Nephron (organoid): ENCODE results near the gene TEAD2.
"Not testable (repeated sequence)": the region's sequence is repeated elsewhere in the genome, so short reads cannot be mapped to it uniquely, and the experiment has no call there.

Source experiments
- H3K27ac Mint-ChIP-seq, 3 experiments: 2 replicates each; pipeline ENCODE4 v1.8.0; 2020; ENCODE audit warnings: mixed read lengths in 3 of 3, mild to moderate bottlenecking in 2 of 3, moderate library complexity in 1 of 3
- H3K27me3 Mint-ChIP-seq: 2 replicates; pipeline ENCODE4 v1.8.0; 2021; ENCODE audit warnings: low read depth, mild to moderate bottlenecking, moderate library complexity, mixed read lengths
- H3K36me3 Mint-ChIP-seq: 2 replicates; pipeline ENCODE4 v1.8.0; 2020; ENCODE audit warnings: low read depth, mixed read lengths
- H3K4me1 Mint-ChIP-seq: 2 replicates; pipeline ENCODE4 v1.8.0; 2020; ENCODE audit warnings: mixed read lengths
- H3K4me3 Mint-ChIP-seq, 3 experiments: 2 replicates each; pipeline ENCODE4 v1.8.0; 2020; ENCODE audit warnings: mild to moderate bottlenecking in 3 of 3, mixed read lengths in 3 of 3, moderate library complexity in 2 of 3
- H3K9me3 Mint-ChIP-seq: 2 replicates; pipeline ENCODE4 v1.8.0; 2020; ENCODE audit warnings: mixed read lengths
- TF ChIP-seq, protein P1 (sequence below), 3 experiments: fragments of 200-600 bp; sonication (generic); IDR thresholded peaks; one replicate each; pipeline ENCODE4 v1.5.0; 2021; ENCODE audit warnings: antibody characterized with exemption in 3 of 3; ENCODE audit not compliant: unreplicated experiment in 3 of 3

TEAD2 gene

DNA sequence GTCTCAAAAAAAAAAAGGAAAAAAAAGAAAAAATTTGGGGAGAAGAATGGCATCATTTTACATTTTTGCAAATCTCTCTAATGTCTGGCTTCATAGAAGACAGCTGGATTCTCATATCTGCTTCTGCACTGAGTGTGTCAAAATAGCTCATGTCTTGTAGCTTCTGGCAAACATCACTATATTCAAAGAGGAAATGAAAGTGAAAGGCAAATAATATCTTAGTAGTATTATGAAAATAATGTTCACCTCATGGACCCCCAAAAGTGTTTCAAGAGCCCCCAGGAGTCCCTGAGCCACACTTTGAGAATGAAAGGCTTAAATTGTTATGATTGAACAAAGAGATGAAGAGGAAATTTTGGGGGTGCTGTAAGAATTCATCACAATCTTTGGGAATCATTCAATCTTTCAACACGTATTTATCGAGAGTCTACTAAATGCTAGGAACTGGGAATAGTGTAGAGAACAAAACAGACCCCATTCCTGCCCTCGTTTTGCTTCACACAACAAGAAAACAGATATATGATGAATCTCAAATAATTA is 36.0 kb downstream of the TEAD2 start:
- Mint-ChIP-seq H3K27ac (no peak overlapping the region), H3K27me3 (no peaks in the 10 kb centered on the region), H3K4me1 (no peaks in the 10 kb centered on the region), H3K9me3 (peaks cover 12% of the 10 kb centered on the region), H3K36me3 (peaks cover 54% of the 10 kb centered on the region), H3K4me3 (no peak overlapping the region)
- TF ChIP-seq, protein P1, sequence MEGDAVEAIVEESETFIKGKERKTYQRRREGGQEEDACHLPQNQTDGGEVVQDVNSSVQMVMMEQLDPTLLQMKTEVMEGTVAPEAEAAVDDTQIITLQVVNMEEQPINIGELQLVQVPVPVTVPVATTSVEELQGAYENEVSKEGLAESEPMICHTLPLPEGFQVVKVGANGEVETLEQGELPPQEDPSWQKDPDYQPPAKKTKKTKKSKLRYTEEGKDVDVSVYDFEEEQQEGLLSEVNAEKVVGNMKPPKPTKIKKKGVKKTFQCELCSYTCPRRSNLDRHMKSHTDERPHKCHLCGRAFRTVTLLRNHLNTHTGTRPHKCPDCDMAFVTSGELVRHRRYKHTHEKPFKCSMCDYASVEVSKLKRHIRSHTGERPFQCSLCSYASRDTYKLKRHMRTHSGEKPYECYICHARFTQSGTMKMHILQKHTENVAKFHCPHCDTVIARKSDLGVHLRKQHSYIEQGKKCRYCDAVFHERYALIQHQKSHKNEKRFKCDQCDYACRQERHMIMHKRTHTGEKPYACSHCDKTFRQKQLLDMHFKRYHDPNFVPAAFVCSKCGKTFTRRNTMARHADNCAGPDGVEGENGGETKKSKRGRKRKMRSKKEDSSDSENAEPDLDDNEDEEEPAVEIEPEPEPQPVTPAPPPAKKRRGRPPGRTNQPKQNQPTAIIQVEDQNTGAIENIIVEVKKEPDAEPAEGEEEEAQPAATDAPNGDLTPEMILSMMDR (IDR thresholded peaks at IDR 0.05; ENCODE audit: unreplicated experiment in 3 of 3) = no peak

DNA sequence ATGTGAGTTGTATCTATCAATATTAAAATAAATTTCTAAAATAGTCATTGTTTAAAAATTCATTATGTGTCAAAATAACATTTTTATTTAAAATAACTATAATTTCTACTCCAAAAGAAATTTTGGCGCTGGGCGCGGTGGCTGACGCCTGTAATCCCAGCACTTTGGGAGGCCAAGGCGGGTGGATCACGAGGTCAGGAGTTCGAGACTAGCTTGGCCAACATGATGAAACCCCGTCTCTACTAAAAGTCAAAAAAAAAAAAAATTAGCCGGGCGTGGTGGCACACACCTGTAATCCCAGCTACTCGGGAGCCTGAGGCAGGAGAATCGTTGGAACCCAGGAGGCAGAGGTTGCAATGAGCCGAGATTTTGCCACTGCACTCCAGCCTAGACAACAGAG is 36.5 kb downstream of the TEAD2 start:
- H3K4me1 Mint-ChIP-seq, H3K27ac Mint-ChIP-seq, H3K4me3 Mint-ChIP-seq, H3K27me3 Mint-ChIP-seq: not testable (repeated sequence)
- Mint-ChIP-seq H3K36me3 (peaks cover 59% of the 10 kb centered on the region), H3K9me3 (peaks cover 12% of the 10 kb centered on the region)

DNA sequence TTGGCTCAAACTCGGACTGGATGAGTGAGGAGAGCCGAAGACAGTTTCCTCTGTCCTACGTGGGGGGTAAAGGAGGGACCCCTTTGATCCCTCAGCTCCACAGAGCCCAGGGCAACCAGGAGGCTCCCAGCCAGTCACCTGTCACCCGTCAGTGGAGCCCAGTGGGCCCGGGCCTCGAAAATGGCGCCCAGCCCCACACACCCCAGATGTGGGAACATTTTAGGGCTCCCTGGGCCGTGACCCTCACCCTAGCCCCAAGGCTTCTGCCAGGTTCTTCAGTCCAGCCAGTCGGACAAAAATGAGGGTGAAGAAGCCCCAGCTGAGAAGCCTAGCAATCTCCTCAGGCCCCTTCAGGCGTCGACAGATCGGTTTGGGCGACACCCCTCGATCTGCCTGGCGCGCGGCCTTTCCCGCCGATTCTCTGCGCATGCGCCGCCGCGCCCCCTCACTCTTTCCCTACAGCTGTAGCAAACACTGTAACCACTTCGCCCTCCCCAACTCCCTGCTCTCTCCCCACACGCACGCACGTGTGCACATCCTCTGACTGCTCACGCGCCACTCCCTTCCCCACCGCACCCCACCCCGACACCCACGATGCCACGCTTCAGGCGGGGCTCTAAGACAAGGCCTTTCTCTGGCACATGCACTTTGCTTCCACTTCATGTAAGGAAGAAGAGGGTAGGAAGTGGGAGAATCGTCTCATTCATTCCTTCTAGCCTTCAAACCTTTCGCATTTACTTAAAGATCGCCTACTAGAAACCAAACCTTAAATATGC is 37.2 kb downstream of the TEAD2 start, which contains the start of gene SLC6A16:
Gene SLC6A16, minus strand, starts transcription at position 391 of the 776 bp plus-strand sequence. CDS start 13,844 bp downstream, outside the sequence.
- TF ChIP-seq, protein P1 (IDR thresholded peaks at IDR 0.05; ENCODE audit: unreplicated experiment in 3 of 3) = no peak
- Mint-ChIP-seq H3K27ac (no peak within 1 kb of the TSS), H3K27me3 (no peaks in the 10 kb centered on the region), H3K4me3 (no peak within 1 kb of the TSS), H3K4me1 (no peaks in the 10 kb centered on the region), H3K9me3 (peaks cover 12% of the 10 kb centered on the region), H3K36me3 (peaks cover 61% of the 10 kb centered on the region)

DNA sequence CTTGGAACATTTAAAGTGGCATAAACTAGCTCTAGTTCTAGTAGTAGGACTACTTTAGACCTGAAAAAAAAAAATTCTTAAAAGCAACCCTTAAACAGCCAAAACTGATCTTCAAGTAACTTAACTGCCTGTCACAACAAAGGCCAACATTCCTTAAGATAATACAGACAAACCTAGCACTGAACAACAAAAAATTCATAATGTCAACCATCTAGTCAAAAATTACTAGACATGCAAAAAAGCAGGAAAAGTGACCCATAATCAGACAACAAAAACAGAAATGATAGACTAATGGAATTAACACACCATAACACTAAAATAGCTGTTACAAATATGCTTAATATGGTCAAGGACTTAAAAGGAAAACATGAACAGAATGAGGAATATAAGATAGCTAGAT is 43.9 kb downstream of the TEAD2 start:
- Mint-ChIP-seq H3K27me3 (no peaks in the 10 kb centered on the region), H3K4me1 (peaks cover 10% of the 10 kb centered on the region), H3K4me3 (no peak overlapping the region), H3K27ac (no peak overlapping the region), H3K36me3 (peaks cover 61% of the 10 kb centered on the region), H3K9me3 (peaks cover 31% of the 10 kb centered on the region)
- TF ChIP-seq, protein P1 (IDR thresholded peaks at IDR 0.05; ENCODE audit: unreplicated experiment in 3 of 3) = no peak

DNA sequence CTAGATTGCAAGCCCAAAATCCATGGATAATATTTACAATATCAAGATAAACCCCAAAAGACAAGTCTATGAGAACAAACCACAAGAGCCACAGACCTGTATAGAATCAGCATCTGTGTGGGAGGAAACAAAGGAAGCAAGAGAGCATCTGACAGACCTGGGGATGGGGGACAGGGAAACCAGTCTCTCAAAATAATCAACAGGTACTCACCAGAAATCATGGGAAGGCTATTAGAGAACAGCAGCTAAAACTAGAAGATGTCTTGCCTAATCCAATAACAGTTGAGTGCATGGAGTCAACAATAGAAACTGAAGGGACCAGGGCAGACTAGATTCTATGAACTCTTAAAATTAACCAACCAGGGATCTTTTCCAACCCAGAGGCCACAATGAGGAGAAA is 45.9 kb downstream of the TEAD2 start:
- Mint-ChIP-seq H3K27ac (no peak overlapping the region), H3K9me3 (peaks cover 21% of the 10 kb centered on the region)
- TF ChIP-seq, protein P1 (IDR thresholded peaks at IDR 0.05; ENCODE audit: unreplicated experiment in 3 of 3) = no peak

DNA sequence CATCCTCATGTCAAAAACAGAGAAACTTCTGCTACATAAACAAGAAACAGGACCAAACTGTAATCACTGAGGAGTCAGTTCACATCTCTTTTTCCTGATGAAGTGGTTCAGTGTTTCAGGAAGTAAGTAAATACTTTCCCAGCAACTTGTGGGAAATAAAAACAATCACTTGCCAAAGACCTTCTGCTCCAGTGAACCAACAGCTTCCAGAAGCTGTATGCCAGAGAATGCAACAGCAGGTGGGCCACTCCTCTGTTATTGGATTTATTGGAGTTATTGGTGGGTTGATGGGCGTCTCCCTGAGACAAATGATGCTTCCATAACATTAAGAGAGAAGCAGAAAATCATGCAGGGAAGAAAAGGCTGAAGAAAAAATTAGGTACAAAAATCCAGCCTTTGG is 47.1 kb downstream of the TEAD2 start:
- Mint-ChIP-seq H3K27me3 (no peaks in the 10 kb centered on the region), H3K9me3 (peaks cover 21% of the 10 kb centered on the region), H3K4me3 (no peak overlapping the region), H3K27ac (no peak overlapping the region), H3K4me1 (peaks cover 10% of the 10 kb centered on the region), H3K36me3 (peaks cover 49% of the 10 kb centered on the region)
- TF ChIP-seq, protein P1 (IDR thresholded peaks at IDR 0.05; ENCODE audit: unreplicated experiment in 3 of 3) = no peak

More for the DNA sequence above, 45.9 kb downstream of the TEAD2 start:
- peaks cover 49% of the 10 kb centered on the region for H3K36me3 Mint-ChIP-seq
- H3K27me3 Mint-ChIP-seq = no peaks in the 10 kb centered on the region
- peaks cover 10% of the 10 kb centered on the region for H3K4me1 Mint-ChIP-seq
- H3K4me3 Mint-ChIP-seq = no peak overlapping the region
